A549 treated with DMSO at 1 μM for 4 hours (cell line): ENCODE results near the gene CELF6. TPM values are rescaled to one million over a fixed set of nuclear protein-coding genes. Genes with fewer than 3 reads are reported as not detected.

ENCODE experiments used
- total RNA-seq: library from RNA; stranded (reverse); fragments of 200-300 nt; extraction: Qiagen RNA extraction; gene quantifications from 5 replicates; pipeline ENCODE4 v1.2.3, GENCODE V29; 2022; ENCODE audit warnings: low read depth

Gene CELF6
- 0.03 to 0.19 TPM (median 0.15 TPM) in 5 replicates for total RNA-seq

DNA sequence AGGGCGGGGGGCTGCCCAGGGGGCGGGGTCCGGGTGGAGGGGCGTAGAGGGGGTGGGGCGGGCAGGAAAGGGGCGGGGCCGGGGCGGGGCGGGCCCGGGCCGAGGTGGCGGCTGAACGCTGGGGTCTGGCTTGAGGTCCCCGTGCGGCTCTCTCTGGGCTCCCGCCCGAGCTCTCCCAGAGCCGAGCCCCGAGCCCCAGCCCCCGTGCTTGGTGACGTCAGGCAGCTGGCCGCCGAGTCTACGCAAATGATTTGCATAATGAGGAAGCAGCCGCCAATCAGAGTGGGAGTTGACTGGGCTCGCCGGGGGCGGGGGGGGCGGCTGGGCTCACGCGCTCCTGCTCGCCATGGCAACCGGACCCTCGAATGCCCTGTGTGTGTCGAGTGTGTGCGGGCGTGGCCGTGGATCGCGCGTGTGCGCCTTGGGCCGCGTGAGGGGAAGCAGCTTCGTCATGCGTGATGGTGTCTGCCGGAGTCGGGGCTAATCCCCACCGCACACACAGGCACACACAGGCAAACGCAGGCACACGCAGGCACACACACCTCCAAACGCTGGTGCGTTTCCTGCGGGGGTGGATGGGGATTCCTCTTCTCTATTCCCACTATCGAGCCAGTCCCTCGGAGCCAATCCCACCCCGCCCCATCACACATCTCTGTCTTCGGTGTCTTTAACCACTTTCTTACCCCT lies at the start of gene CELF6:
Gene CELF6 (minus strand): TSS at position 173 of the 687 bp plus-strand sequence. CDS start 283 bp downstream, outside the sequence.

GRCh38 chr15:72272213-72272996 lies 47.6 kb downstream of the CELF6 start, which contains the start of gene PARP6:
PARP6 (minus strand) TSS chr15:72272554; CDS start chr15:72267477, 5,077 bp downstream.

Other genes starting within 250 kb of the CELF6 start
- gene MYO9A, start 202.0 kb downstream of the CELF6 start, total RNA-seq: 6.8 to 12.7 TPM (median 10.3 TPM) in 5 replicates
- gene SENP8, start 201.8 kb downstream of the CELF6 start, total RNA-seq: 0.92 to 1.9 TPM (median 1.8 TPM) in 5 replicates
- 0.13 TPM in 1 of 5 replicates, not detected in the others for gene GRAMD2A, start 122.4 kb downstream of the CELF6 start, total RNA-seq
- 3,387 to 3,812 TPM (median 3,620 TPM) in 5 replicates for gene PKM, start 89.0 kb downstream of the CELF6 start, total RNA-seq
- 53.4 to 71.3 TPM (median 65.9 TPM) in 5 replicates for gene PARP6, start 47.6 kb downstream of the CELF6 start, total RNA-seq
- 145 to 159 TPM (median 151 TPM) in 5 replicates for gene HEXA, start 55.9 kb upstream of the CELF6 start, total RNA-seq
- not detected in 5 replicates for gene TMEM202, start 78.1 kb upstream of the CELF6 start, total RNA-seq
- gene ARIH1, start 154.2 kb upstream of the CELF6 start, total RNA-seq: 50.3 to 92.1 TPM (median 80.4 TPM) in 5 replicates